Hepatocyte (in vitro differentiated cells): Measurements from ENCODE around the gene IKBKE.

Experiments
- CTCF ChIP-seq: fragments of 200-600 bp; sonication (generic); IDR thresholded peaks from 2 replicates; pipeline ENCODE4 v1.5.1; 2016; ENCODE audit warnings: antibody characterized with exemption, mild to moderate bottlenecking; ENCODE audit not compliant: poor library complexity
- EZH2 ChIP-seq: fragments of 200-600 bp; sonication (generic); IDR thresholded peaks from 2 replicates; pipeline ENCODE4 v1.6.1; 2016; ENCODE audit warnings: antibody characterized with exemption, mild to moderate bottlenecking, borderline replicate concordance
- EZH2phosphoT487 ChIP-seq: fragments of 200-600 bp; sonication (generic); IDR thresholded peaks from one replicate; pipeline ENCODE4 v1.6.1; 2018; ENCODE audit warnings: antibody characterized with exemption, mild to moderate bottlenecking, low read depth, moderate library complexity; ENCODE audit not compliant: unreplicated experiment, severe bottlenecking

DNA sequence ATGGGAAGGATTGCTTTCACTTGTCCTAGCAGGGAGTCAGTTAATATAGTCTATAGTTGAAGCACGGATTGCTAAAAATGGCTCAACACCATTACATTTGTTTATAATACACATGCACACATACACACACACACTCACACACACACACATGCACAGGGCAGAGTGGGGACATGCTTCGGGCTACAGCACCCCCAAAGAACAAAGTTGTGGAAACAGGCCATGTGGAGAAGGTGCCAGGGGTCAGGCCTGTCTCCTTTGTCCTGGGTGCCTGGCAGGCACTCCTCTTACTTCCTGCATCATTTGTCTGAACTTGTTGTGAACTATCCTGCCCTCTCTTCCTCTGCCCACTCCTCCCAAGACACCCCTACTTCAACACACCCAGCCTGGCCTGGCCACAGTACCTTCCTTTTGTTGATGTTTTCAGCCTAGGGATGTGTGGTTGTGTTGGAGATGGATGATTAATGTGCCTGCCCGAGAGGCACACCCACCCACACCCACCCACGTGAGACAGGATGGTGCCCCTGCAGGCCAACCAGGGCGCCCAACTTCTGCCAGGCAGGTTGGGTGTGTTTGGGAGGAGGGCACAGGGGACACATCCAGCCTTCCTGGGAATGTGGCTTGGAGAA, 54.6 kb downstream of the IKBKE start:
- TF ChIP-seq CTCF (no peak), EZH2phosphoT487 (no peak), EZH2 (no peak)
